NCI-H2029 treated with DMSO at 0.1 percent for 48 hours (cell line): ENCODE results near the gene STPG1.

Source experiments
- DNase-seq: peaks from one replicate; lab custom pipeline; 2025; lab: John Stamatoyannopoulos, UW

STPG1 gene

GRCh38 chr1:24392982-24393650 is 20.5 kb downstream of the STPG1 start:
- no peak for DNase-seq

GRCh38 chr1:24392604-24392946 is 21.0 kb downstream of the STPG1 start:
- no peak for DNase-seq

GRCh38 chr1:24391882-24392603 is 21.5 kb downstream of the STPG1 start:
- DNase-seq, result no peak

GRCh38 chr1:24390924-24391782 is 22.4 kb downstream of the STPG1 start:
- DNase-seq, result no peak

GRCh38 chr1:24389231-24389678 is 24.3 kb downstream of the STPG1 start:
- DNase-seq, result no peak

- no peak for DNase-seq
Observed at GRCh38 chr1:24388331-24388885, 25.2 kb downstream of the STPG1 start.

- DNase-seq, result no peak
Observed at GRCh38 chr1:24387636-24388175, 25.9 kb downstream of the STPG1 start.

GRCh38 chr1:24386931-24387330 is 26.7 kb downstream of the STPG1 start:
- no peak for DNase-seq

- peak; percentile 24 for DNase-seq
Observed at GRCh38 chr1:24386241-24386640, 27.3 kb downstream of the STPG1 start.

GRCh38 chr1:24385160-24385940 is 28.2 kb downstream of the STPG1 start:
- DNase-seq, result no peak

GRCh38 chr1:24384251-24385090 is 29.1 kb downstream of the STPG1 start:
- no peak for DNase-seq

- DNase-seq, result no peak
Observed at GRCh38 chr1:24383381-24383940, 30.1 kb downstream of the STPG1 start.

GRCh38 chr1:24382165-24382577 is 31.4 kb downstream of the STPG1 start:
- DNase-seq, result no peak

GRCh38 chr1:24381256-24381655 is 32.3 kb downstream of the STPG1 start:
- DNase-seq, result no peak

- DNase-seq, result no peak
Observed at GRCh38 chr1:24380508-24380907, 33.1 kb downstream of the STPG1 start.

- DNase-seq, result no peak
Observed at GRCh38 chr1:24379733-24380315, 33.8 kb downstream of the STPG1 start.

GRCh38 chr1:24374891-24375786 is 38.4 kb downstream of the STPG1 start:
- DNase-seq, result no peak

GRCh38 chr1:24373710-24374109 is 39.9 kb downstream of the STPG1 start:
- no peak for DNase-seq

GRCh38 chr1:24373044-24373443 is 40.5 kb downstream of the STPG1 start:
- DNase-seq, result no peak
